A673 (cell line): ENCODE results near the gene KLHL10.

Experiments used
- EZH2 ChIP-seq: fragments of 200-600 bp; sonication (generic); IDR thresholded peaks from 2 replicates; pipeline ENCODE4 v1.6.1; 2017; ENCODE audit warnings: borderline replicate concordance, low read depth, mild to moderate bottlenecking, mixed read lengths, antibody characterized with exemption, low read length; ENCODE audit not compliant: poor library complexity, severe bottlenecking
- TF ChIP-seq, protein P1 (sequence below): fragments of 300-800, 200-600 bp; sonication (generic); conservative IDR thresholded peaks from 2 replicates; pipeline ENCODE4 v1.5.1; 2017; ENCODE audit warnings: low read depth, mild to moderate bottlenecking, antibody characterized with exemption, low read length, moderate library complexity, mixed read lengths

DNA sequence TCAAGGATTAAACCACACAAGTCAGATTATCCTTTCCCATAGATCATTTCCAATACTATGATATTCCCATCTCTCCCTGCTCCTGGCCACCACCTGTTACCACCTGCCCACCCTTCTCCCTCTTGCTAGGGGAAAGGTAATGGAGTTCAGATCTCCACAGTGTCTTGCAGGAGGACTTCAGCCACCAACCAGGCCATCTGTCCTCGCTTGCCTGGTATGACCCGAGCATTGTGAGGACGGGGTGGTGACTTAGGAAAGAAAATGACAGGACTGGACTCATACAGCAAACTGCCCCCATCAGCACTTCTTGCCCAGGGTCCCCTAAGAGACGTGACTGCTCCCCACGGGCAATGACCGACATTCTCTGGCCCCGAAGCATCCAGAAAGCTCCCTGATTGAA lies 14.0 kb upstream of the KLHL10 start:
- TF ChIP-seq, protein P1, sequence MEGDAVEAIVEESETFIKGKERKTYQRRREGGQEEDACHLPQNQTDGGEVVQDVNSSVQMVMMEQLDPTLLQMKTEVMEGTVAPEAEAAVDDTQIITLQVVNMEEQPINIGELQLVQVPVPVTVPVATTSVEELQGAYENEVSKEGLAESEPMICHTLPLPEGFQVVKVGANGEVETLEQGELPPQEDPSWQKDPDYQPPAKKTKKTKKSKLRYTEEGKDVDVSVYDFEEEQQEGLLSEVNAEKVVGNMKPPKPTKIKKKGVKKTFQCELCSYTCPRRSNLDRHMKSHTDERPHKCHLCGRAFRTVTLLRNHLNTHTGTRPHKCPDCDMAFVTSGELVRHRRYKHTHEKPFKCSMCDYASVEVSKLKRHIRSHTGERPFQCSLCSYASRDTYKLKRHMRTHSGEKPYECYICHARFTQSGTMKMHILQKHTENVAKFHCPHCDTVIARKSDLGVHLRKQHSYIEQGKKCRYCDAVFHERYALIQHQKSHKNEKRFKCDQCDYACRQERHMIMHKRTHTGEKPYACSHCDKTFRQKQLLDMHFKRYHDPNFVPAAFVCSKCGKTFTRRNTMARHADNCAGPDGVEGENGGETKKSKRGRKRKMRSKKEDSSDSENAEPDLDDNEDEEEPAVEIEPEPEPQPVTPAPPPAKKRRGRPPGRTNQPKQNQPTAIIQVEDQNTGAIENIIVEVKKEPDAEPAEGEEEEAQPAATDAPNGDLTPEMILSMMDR: no peak
- TF ChIP-seq EZH2: no peak
